BE2C (cell line): ENCODE data around the gene NUP210.

Experiments used
- DNase-seq: peaks from one replicate; pipeline ENCODE4 v3.0.0-alpha.2; 2020
- H3K27me3 ChIP-seq: fragments of 250-450 bp; sonication (Bioruptor Pico); 2 replicates; pipeline ENCODE4 v1.5.1; 2020; ENCODE audit warnings: mild to moderate bottlenecking
- H3K36me3 ChIP-seq: fragments of 250-450 bp; sonication (Bioruptor Pico); 2 replicates; pipeline ENCODE4 v1.5.1; 2020; ENCODE audit warnings: mild to moderate bottlenecking
- H3K4me1 ChIP-seq: fragments of 250-450 bp; sonication (Bioruptor Pico); 2 replicates; pipeline ENCODE4 v1.5.1; 2020
- H3K4me3 ChIP-seq: 2 replicates; pipeline ENCODE4 v1.5.1; 2011; ENCODE audit warnings: low read depth, low read length
- H3K9me3 ChIP-seq: fragments of 250-450 bp; sonication (Bioruptor Pico); 2 replicates; pipeline ENCODE4 v1.5.1; 2020
- CTCF ChIP-seq: IDR thresholded peaks from 2 replicates; pipeline ENCODE4 v1.5.1; 2012; ENCODE audit warnings: mild to moderate bottlenecking, low read depth, low read length

Gene NUP210

DNA sequence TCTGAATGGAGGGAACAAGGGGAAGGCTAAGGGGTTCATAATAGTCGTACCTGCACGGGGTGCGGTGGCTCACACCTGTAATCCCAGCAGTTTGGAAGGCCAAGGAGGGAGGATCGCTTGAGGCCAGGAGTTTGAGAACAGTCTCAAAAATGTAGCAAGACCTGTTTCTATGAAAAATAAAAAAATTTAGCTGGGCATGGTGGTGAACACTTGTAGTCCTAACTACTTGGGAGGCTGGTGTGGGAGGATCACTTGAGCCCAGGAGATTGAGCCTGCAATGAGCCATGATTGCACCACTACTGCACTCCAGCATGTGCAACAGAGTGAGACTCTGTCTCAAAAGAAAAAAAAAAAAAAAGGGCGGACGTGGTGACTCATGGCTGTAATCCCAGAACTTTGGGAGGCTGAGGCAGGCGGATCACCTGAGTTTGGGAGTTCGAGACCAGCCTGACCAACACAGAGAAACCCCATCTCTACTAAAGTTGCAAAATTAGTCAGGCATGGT, 42.1 kb upstream of the NUP210 start:
- H3K27me3 ChIP-seq, result no peaks in the 10 kb centered on the region
- DNase-seq, result no peak
- no peaks in the 10 kb centered on the region for H3K4me1 ChIP-seq
- TF ChIP-seq CTCF, result no peak
- no peaks in the 10 kb centered on the region for H3K9me3 ChIP-seq
- H3K4me3 ChIP-seq, result no peak overlapping the region
- no peaks in the 10 kb centered on the region for H3K36me3 ChIP-seq

DNA sequence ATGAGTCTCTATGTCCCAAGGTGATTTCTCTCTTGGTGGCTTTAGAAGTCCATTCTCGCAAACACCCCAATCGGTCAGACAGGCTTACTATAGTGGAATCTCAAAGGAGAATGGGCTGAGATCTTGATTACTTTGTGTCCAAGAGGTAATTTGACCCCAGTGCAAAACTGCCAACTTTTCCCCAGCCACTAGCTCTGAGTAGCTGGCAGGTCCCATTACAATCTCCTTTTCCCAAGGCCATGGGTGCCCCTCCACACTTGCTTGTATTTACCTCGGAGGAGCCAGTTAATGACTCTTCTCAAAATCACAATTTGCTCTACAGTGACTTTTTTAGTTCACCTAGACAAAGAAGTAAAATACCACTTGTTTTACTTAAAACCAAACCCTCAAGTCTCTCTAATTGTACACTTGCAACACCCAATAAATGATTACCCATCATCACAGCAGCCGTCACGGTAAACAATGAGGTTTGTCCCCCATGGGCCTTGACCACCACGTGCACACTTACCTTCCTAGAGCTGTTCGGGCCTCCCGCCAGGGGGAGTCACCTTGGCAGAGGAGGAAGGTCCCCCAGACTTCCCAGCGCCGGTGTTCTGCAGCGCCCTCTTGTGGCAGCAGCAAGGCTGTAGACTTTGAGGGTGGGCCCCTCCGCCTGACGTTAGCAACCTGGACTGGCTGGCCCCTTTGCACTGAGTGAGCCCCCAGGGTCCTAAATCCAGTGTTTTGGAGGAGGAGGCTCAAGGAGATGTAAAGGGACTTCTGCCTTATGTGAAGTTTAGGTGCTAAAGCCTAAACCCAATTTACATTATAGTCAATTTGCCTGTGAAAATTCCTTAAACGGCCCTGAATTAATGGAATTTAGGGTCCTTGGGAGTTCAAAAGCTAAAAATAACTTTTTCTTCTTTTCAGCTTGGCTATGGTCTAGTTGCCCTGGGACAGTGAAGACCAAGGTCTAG, 41.3 kb upstream of the NUP210 start:
- no peaks in the 10 kb centered on the region for H3K27me3 ChIP-seq
- no peak overlapping the region for H3K4me3 ChIP-seq
- no peaks in the 10 kb centered on the region for H3K9me3 ChIP-seq
- no peaks in the 10 kb centered on the region for H3K36me3 ChIP-seq
- peak; percentile 70 for DNase-seq
- peak; percentile 63 for TF ChIP-seq CTCF
- H3K4me1 ChIP-seq, result no peaks in the 10 kb centered on the region

DNA sequence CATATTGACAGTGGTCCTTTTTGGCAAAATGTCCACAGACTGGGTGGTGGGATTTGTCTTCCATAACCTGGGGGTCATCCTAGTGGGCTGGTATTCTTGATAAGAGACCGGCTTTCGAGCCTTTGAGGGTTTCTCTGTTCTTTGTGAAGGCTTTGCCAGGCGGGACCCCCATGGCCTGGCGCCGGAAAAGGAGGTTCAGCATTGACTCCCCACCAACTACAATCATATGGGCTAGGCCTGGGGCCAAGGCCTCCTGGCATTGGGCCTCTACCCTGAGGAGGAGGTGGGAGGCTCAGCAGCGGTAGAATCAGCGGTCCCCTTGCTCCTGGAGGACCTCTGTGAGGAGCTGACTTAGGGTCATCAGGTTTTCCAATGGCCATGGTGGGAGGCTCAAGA, 40.2 kb upstream of the NUP210 start:
- Histone ChIP-seq H3K27me3 (no peaks in the 10 kb centered on the region), H3K9me3 (no peaks in the 10 kb centered on the region), H3K36me3 (no peaks in the 10 kb centered on the region), H3K4me3 (no peak overlapping the region), H3K4me1 (no peaks in the 10 kb centered on the region)
- TF ChIP-seq CTCF, result no peak
- no peak for DNase-seq

DNA sequence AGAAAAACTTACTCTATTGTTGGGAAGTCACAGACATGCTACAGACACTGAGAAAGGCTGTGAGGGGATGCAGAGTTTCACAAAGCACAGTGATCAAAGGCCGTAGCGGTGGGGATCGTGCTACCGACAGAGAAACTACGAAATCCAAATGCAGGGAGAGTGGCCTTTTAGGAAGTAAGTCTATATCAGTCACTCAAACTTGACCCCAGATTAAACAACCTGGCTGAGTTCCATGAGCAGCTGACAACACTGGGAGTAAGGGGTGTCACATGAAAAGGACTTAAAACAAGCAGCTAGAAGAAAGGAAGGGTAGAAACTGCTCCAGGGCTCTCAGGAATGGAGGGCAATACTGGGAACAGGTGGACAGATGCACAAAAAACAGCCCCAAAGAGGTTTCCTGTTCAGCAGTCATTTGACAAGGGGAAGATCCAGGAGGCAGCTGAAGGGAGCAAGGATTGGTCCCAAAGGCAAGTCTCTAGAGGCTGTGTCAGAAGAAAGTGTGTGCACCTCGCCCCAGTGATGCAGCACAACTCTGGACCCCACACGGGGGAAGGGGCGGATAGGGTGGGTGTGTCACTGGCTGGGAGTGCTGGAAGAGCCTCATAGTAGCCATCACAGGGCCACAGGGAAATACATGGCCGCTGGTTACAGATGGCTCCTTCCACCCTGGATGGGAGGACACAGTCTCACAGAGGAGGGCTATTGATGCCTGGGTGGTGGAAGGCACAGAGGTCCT, 39.7 kb upstream of the NUP210 start:
- no peaks in the 10 kb centered on the region for H3K36me3 ChIP-seq
- no peak overlapping the region for H3K4me3 ChIP-seq
- no peak for TF ChIP-seq CTCF

GRCh38 chr3:13457593-13457992, 37.5 kb upstream of the NUP210 start:
- no peaks in the 10 kb centered on the region for H3K27me3 ChIP-seq
- H3K9me3 ChIP-seq, result no peaks in the 10 kb centered on the region
- TF ChIP-seq CTCF, result no peak
- H3K4me3 ChIP-seq, result no peak overlapping the region
- no peak for DNase-seq
- H3K36me3 ChIP-seq, result no peaks in the 10 kb centered on the region
- H3K4me1 ChIP-seq, result no peaks in the 10 kb centered on the region

More for the DNA sequence above, 39.7 kb upstream of the NUP210 start:
- DNase-seq, result no peak
- H3K9me3 ChIP-seq, result no peaks in the 10 kb centered on the region
- H3K27me3 ChIP-seq, result no peaks in the 10 kb centered on the region
- H3K4me1 ChIP-seq, result no peaks in the 10 kb centered on the region
